ENCODE results near the gene CDKN2B.

The CDKN2B gene

DNA sequence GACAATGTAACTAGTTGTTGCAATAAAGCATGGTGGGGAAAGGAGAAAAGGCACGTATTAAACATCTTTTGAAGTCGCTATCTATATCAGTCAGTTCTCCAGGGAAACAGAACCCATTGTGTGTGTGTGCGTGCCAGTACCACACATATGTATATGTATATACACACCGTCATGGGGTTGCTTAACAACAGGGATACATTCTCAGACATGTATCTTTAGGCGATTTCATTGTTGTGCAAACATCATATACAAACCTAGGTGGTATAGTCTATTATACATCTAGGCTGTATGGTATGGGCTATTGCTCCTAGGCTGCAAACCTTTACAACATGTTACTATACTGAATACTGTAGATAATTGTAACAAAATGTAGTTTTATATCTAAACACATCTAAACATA lies 12.2 kb downstream of the CDKN2B start:
- Histone ChIP-seq H3K36me3 (replicated peaks; ENCODE audit: insufficient read depth, low read length) (no peaks in the 10 kb centered on the region), H3K27ac (ENCODE audit: low read length) (no peak overlapping the region), H2AFZ (ENCODE audit: low read length) (no peak overlapping the region), H3K79me2 (ENCODE audit: low read length) (no peaks in the 10 kb centered on the region), H3F3A (ENCODE audit: insufficient read depth, low read length) (no peaks in the 10 kb centered on the region), H3K9ac (ENCODE audit: low read length) (no peak overlapping the region), H4K20me1 (ENCODE audit: insufficient read depth, low read length) (no peaks in the 10 kb centered on the region), H3K4me2 (ENCODE audit: low read depth, low read length) (no peak overlapping the region), H3K4me1 (ENCODE audit: low read length) (no peaks in the 10 kb centered on the region), H3K9me3 (replicated peaks; ENCODE audit: insufficient read depth, low read length) (no peaks in the 10 kb centered on the region), H3K27me3 (replicated peaks; ENCODE audit: insufficient read depth, low read length) (no peaks in the 10 kb centered on the region), H3K4me3 (ENCODE audit: low read length) (no peak overlapping the region), H3K9me2 (replicated peaks; ENCODE audit: insufficient read depth, low read length) (no peaks in the 10 kb centered on the region)
- TF ChIP-seq EZH2phosphoT487 (IDR thresholded peaks at IDR 0.05; ENCODE audit: low read length) = no peak
- TF ChIP-seq, protein P1, sequence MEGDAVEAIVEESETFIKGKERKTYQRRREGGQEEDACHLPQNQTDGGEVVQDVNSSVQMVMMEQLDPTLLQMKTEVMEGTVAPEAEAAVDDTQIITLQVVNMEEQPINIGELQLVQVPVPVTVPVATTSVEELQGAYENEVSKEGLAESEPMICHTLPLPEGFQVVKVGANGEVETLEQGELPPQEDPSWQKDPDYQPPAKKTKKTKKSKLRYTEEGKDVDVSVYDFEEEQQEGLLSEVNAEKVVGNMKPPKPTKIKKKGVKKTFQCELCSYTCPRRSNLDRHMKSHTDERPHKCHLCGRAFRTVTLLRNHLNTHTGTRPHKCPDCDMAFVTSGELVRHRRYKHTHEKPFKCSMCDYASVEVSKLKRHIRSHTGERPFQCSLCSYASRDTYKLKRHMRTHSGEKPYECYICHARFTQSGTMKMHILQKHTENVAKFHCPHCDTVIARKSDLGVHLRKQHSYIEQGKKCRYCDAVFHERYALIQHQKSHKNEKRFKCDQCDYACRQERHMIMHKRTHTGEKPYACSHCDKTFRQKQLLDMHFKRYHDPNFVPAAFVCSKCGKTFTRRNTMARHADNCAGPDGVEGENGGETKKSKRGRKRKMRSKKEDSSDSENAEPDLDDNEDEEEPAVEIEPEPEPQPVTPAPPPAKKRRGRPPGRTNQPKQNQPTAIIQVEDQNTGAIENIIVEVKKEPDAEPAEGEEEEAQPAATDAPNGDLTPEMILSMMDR (IDR thresholded peaks at IDR 0.05; ENCODE audit: low read length) = no peak
- no peak for TF ChIP-seq EZH2 (optimal IDR thresholded peaks at IDR 0.05; ENCODE audit: low read depth, low read length)
- no peak for DNase-seq

DNA sequence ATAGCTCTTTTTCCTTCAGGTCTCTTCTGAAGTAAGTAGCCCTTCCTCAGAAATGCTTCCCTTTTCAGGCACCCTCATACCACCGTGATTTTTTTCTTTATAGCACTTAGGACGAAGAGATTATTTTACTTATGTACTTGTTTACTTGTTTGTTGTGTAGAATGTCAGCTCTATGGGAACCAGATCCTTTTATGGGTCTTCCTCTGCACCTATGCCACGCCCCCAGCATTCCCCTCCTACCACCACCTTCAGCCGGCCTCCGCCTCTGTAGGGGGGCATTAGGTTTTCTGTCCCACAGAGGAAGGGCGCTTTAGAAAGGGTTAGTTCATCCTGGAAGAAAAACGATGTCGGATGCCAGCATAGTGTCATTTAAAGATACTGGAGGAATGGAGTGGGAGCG lies 12.7 kb downstream of the CDKN2B start:
- no peaks in the 10 kb centered on the region for H3K27me3 ChIP-seq (replicated peaks; ENCODE audit: insufficient read depth, low read length)
- H3K79me2 ChIP-seq (ENCODE audit: low read length) = no peaks in the 10 kb centered on the region
- H3K4me3 ChIP-seq (ENCODE audit: low read length) = no peak overlapping the region
- no peaks in the 10 kb centered on the region for H3K4me1 ChIP-seq (ENCODE audit: low read length)
- H3K9ac ChIP-seq (ENCODE audit: low read length) = no peak overlapping the region
- DNase-seq = no peak
- H3K4me2 ChIP-seq (ENCODE audit: low read depth, low read length) = no peak overlapping the region
- H4K20me1 ChIP-seq (ENCODE audit: insufficient read depth, low read length) = no peaks in the 10 kb centered on the region
- no peaks in the 10 kb centered on the region for H3K36me3 ChIP-seq (replicated peaks; ENCODE audit: insufficient read depth, low read length)
- H2AFZ ChIP-seq (ENCODE audit: low read length) = no peak overlapping the region
- no peaks in the 10 kb centered on the region for H3F3A ChIP-seq (ENCODE audit: insufficient read depth, low read length)
- no peaks in the 10 kb centered on the region for H3K9me3 ChIP-seq (replicated peaks; ENCODE audit: insufficient read depth, low read length)
- no peak for TF ChIP-seq EZH2phosphoT487 (IDR thresholded peaks at IDR 0.05; ENCODE audit: low read length)
- TF ChIP-seq, protein P1 (IDR thresholded peaks at IDR 0.05; ENCODE audit: low read length) = no peak
- no peak for TF ChIP-seq EZH2 (optimal IDR thresholded peaks at IDR 0.05; ENCODE audit: low read depth, low read length)
- no peaks in the 10 kb centered on the region for H3K9me2 ChIP-seq (replicated peaks; ENCODE audit: insufficient read depth, low read length)
- H3K27ac ChIP-seq (ENCODE audit: low read length) = no peak overlapping the region

DNA sequence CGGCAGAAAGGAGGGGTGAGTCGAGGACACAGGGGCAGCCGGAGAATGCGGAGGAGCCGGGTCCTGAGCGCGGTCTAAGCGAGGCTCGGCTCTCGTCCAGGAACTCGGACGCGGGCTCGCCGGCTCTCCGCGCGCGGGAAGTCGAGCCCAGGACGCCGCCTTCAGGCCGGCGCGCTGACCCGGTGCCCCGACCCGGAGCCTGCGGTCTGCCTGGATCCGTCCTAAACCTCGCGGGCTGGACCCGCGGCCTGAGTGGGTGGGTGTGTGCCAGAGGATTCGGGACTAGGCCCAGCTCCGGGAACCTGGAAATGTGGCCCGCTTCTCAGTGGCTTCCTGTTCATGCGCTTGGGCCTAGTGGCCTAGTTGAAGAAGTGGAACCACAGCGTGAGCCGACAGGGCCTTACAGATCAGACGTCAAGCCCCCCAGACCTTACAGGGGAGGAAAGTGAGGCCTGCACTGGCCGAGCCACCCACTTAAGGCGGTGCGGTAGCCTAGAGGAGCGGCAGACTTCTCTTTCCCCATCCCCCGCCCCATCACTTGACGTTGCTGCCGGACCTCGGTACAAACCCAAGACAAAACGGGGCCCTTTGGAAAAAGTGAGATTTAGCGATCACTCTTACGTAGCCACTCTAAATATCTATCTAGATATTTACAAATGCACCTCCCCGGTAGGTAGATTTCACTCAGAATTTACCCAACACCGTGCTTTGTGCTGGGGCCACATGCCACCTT lies 13.3 kb downstream of the CDKN2B start:
- Histone ChIP-seq H3K4me2 (ENCODE audit: low read depth, low read length) (no peak overlapping the region), H4K20me1 (ENCODE audit: insufficient read depth, low read length) (no peaks in the 10 kb centered on the region), H3K9me2 (replicated peaks; ENCODE audit: insufficient read depth, low read length) (no peaks in the 10 kb centered on the region), H3K36me3 (replicated peaks; ENCODE audit: insufficient read depth, low read length) (no peaks in the 10 kb centered on the region), H3K27me3 (replicated peaks; ENCODE audit: insufficient read depth, low read length) (no peaks in the 10 kb centered on the region), H3K79me2 (ENCODE audit: low read length) (no peaks in the 10 kb centered on the region), H3F3A (ENCODE audit: insufficient read depth, low read length) (no peaks in the 10 kb centered on the region), H3K4me3 (ENCODE audit: low read length) (no peak overlapping the region), H3K27ac (ENCODE audit: low read length) (no peak overlapping the region), H3K9ac (ENCODE audit: low read length) (no peak overlapping the region), H3K9me3 (replicated peaks; ENCODE audit: insufficient read depth, low read length) (no peaks in the 10 kb centered on the region), H2AFZ (ENCODE audit: low read length) (no peak overlapping the region), H3K4me1 (ENCODE audit: low read length) (no peaks in the 10 kb centered on the region)
- TF ChIP-seq, protein P1 (IDR thresholded peaks at IDR 0.05; ENCODE audit: low read length) = no peak
- DNase-seq = no peak

Data from MM.1S (cell line).